HepG2 (cell line): ENCODE data around the gene CHN2. TPM values are rescaled to one million over a fixed set of nuclear protein-coding genes. Genes with fewer than 3 reads are reported as not detected.

Source experiments
- BRCA1 ChIP-seq: sonication (generic); formaldehyde crosslinking; IDR thresholded peaks from 2 replicates; pipeline ENCODE4 v1.4.0; 2020; ENCODE audit warnings: missing genetic modification reagents
- ETS1 ChIP-seq: sonication (generic); formaldehyde crosslinking; IDR thresholded peaks from 2 replicates; pipeline ENCODE4 v1.4.0; 2020; ENCODE audit warnings: missing genetic modification reagents
- FOXM1 ChIP-seq: sonication (generic); formaldehyde crosslinking; IDR thresholded peaks from 2 replicates; pipeline ENCODE4 v1.5.0; 2020; ENCODE audit warnings: missing genetic modification reagents
- KDM5A ChIP-seq: fragments of 200-600 bp; sonication (generic); IDR thresholded peaks from 2 replicates; pipeline ENCODE4 v1.7.0; 2018; ENCODE audit warnings: antibody characterized with exemption, mild to moderate bottlenecking, low read length, borderline replicate concordance
- PRDM4 ChIP-seq: sonication (generic); formaldehyde crosslinking; IDR thresholded peaks from 2 replicates; pipeline ENCODE4 v1.9.0; 2021; ENCODE audit warnings: missing genetic modification reagents, borderline replicate concordance
- RORA ChIP-seq: sonication (generic); formaldehyde crosslinking; IDR thresholded peaks from 2 replicates; pipeline ENCODE4 v1.5.0; 2020; ENCODE audit warnings: mild to moderate bottlenecking, missing genetic modification reagents, moderate library complexity
- SOX6 ChIP-seq, 2 experiments: fragments of 450-650 bp in 1 of 2; sonication (generic) in 1 of 2; formaldehyde crosslinking in 1 of 2; IDR thresholded peaks; 2 replicates each; pipeline versions ENCODE4 v1.4.0 to v1.6.1; 2017 to 2020; ENCODE audit warnings: antibody characterized with exemption in 1 of 2, mild to moderate bottlenecking in 1 of 2, missing genetic modification reagents in 1 of 2
- UBTF ChIP-seq: sonication (generic); formaldehyde crosslinking; IDR thresholded peaks from 2 replicates; pipeline ENCODE4 v1.4.0; 2020; ENCODE audit warnings: mild to moderate bottlenecking, missing genetic modification reagents
- ZBTB1 ChIP-seq: sonication (generic); formaldehyde crosslinking; IDR thresholded peaks from 2 replicates; pipeline ENCODE4 v1.4.0; 2020; ENCODE audit warnings: missing genetic modification reagents, borderline replicate concordance
- ZFP36L1 ChIP-seq: sonication (generic); formaldehyde crosslinking; IDR thresholded peaks from 2 replicates; pipeline ENCODE4 v1.8.0; 2022; ENCODE audit warnings: mild to moderate bottlenecking, missing genetic modification reagents, moderate library complexity
- ZHX1 ChIP-seq: sonication (generic); formaldehyde crosslinking; IDR thresholded peaks from 2 replicates; pipeline ENCODE4 v1.8.1; 2022; ENCODE audit warnings: low read depth, mild to moderate bottlenecking, missing genetic modification reagents
- ZMYM3 ChIP-seq: sonication (generic); formaldehyde crosslinking; IDR thresholded peaks from 2 replicates; pipeline ENCODE4 v1.5.1; 2020; ENCODE audit warnings: mild to moderate bottlenecking, missing genetic modification reagents
- ZNF12 ChIP-seq: sonication (generic); formaldehyde crosslinking; IDR thresholded peaks from 2 replicates; pipeline ENCODE4 v1.5.0; 2020; ENCODE audit warnings: missing genetic modification reagents
- ZNF354B ChIP-seq: sonication (generic); formaldehyde crosslinking; IDR thresholded peaks from 2 replicates; pipeline ENCODE4 v1.8.0; 2022; ENCODE audit warnings: mild to moderate bottlenecking, missing genetic modification reagents
- ZNF362 ChIP-seq: sonication (generic); formaldehyde crosslinking; IDR thresholded peaks from 2 replicates; pipeline ENCODE4 v1.4.0; 2020; ENCODE audit warnings: missing genetic modification reagents, mild to moderate bottlenecking, borderline replicate concordance
- ZNF510 ChIP-seq: sonication (generic); formaldehyde crosslinking; IDR thresholded peaks from 2 replicates; pipeline ENCODE4 v1.4.0; 2020; ENCODE audit warnings: low read depth, mild to moderate bottlenecking, missing genetic modification reagents
- ZNF691 ChIP-seq: sonication (generic); formaldehyde crosslinking; IDR thresholded peaks from 2 replicates; pipeline ENCODE4 v1.4.0; 2020; ENCODE audit warnings: missing genetic modification reagents, low read depth, mild to moderate bottlenecking, borderline replicate concordance
- polyA plus RNA-seq, 8 experiments: library from polyadenylated mRNA; depleted of rRNA in 3 of 8; stranded (reverse) in 7 of 8; unstranded in 1 of 8; fragments of >200 nt; fragmentation: Illumina TruSeq in 4 of 8; extraction: Trizol in 4 of 8; gene quantifications; 2 replicates each; pipeline versions ENCODE4 v1.2.1 to v1.2.3, GENCODE V29; 2011 to 2016; ENCODE audit warnings: low read depth in 4 of 8, missing spikeins in 1 of 8, mixed read lengths in 1 of 8; ENCODE audit not compliant: insufficient read depth in 1 of 8
- total RNA-seq, 5 experiments: library from RNA; depleted of rRNA; stranded (reverse); fragments of >200 nt; fragmentation: Illumina TruSeq; extraction: Trizol; gene quantifications; 2 replicates each; pipeline ENCODE4 v1.2.3, GENCODE V29; 2016; ENCODE audit warnings: low read depth in 1 of 5

CHN2 gene
- total and polyA plus RNA-seq, 2 of the 13 experiments (the other 11 are each of a cell fraction or from before 2014, with no cell fraction given), result 23.5 to 30.5 TPM

DNA sequence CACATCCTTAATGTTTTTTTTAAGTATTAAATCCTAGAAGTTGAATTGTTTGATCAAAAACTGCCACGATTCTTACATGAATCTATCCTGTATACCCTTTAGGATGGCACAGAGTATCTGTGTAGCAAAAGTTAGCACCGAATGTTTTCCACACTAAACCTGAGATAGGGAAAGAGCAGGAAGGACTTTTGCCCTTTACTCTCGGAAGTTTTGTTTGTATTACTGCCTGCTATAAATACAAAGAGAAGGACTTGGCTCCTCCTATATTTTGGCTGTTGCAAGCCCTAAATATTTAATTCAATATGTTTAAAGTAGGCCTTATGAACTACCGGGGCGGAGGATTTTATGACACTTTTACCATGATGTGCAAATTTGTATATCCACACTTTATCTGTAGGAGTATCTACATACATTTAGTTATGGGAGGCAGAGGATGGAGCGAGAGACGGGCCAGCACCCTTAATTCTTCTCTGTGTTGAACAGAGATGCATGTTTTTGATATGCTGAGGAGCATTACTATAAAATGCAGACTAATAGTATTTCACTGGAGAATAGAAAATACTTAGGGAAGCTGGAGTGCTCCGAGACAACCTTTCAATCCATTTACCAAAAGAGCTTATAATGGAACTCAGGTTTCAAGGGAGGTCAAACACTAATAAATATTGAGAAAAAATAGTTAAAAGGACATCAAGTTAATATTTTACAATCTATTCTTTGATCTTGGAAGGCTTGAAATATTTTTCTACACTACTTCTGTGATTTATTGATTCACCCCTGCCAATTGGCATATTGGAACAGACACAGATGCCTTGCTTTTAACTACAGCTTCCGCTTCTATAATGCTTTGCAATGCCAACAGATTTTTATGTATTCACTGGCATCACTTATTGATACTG is 97.4 kb downstream of the CHN2 start (continued):
- TF ChIP-seq ZHX1 (CRISPR knock-in tag) (no peak), KDM5A (no peak; the same call in 1 of the 2 replicates), ZFP36L1 (CRISPR knock-in tag) (no peak), RORA (no peak), UBTF (CRISPR knock-in tag) (no peak), FOXM1 (CRISPR knock-in tag) (no peak), SOX6 (IDR thresholded peaks at IDR 0.05) (no peak), SOX6 (CRISPR knock-in tag; IDR thresholded peaks at IDR 0.05) (peak; percentile 61), ZNF510 (CRISPR knock-in tag) (no peak), ZNF362 (CRISPR knock-in tag) (no peak; the same call in 1 of the 2 replicates), ZNF12 (CRISPR knock-in tag) (no peak), ZNF354B (CRISPR knock-in tag) (no peak), ZBTB1 (CRISPR knock-in tag) (no peak), ZNF691 (CRISPR knock-in tag) (no peak), ZMYM3 (CRISPR knock-in tag) (no peak), BRCA1 (CRISPR knock-in tag) (no peak), PRDM4 (CRISPR knock-in tag) (no peak), ETS1 (no peak)
